ENCODE results near the gene ZFP2.

ZFP2 gene

GRCh38 chr5:178965465-178966055, 69.8 kb downstream of the ZFP2 start:
- FAIRE-seq (no peak), DNase-seq (ENCODE audit: insufficient read length, low spot score) (no peak)

DNA sequence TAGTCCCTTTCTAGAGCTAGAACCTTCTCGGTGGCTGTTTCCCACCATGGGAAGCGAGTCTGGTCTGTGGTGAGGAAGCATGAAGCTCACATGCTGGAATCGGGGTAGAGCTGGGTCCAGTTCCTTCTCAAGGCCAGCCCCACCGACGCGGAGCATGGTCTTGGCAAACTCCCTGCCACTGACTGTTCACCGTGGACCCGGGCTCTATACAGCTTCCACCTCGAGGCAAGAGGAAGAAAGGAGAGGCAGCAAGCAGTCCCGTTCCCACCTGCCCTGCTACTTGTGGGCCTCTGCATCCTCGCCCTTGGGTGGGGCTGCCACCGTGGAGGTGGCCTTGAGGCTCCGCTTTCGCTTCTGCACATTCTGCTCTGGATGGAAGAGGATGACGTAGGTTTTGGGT, 85.7 kb downstream of the ZFP2 start:
- DNase-seq (ENCODE audit: insufficient read length, low spot score): no peak
- FAIRE-seq: no peak
